HL-60 (cell line): ENCODE measurements around the gene RASAL2.
"Not testable (repeated sequence)": the region's sequence is repeated elsewhere in the genome, so short reads cannot be mapped to it uniquely, and the experiment has no call there.

ENCODE experiments used
- DNase-seq, 2 experiments: peaks; one replicate each; pipeline ENCODE4 v3.0.0-alpha.2; 2010 to 2020; ENCODE audit warnings: low read depth in 1 of 2, low spot score in 1 of 2
- H3K27ac ChIP-seq: fragments of 250-450 bp; sonication (Bioruptor Pico); replicated peaks from 2 replicates; pipeline ENCODE4 v1.5.1; 2020; ENCODE audit warnings: mild to moderate bottlenecking, moderate library complexity
- H3K27me3 ChIP-seq: fragments of 250-450 bp; sonication (Bioruptor Pico); 2 replicates; pipeline ENCODE4 v1.5.1; 2021; ENCODE audit warnings: mild to moderate bottlenecking, moderate library complexity; ENCODE audit not compliant: insufficient read depth, poor library complexity, severe bottlenecking
- H3K4me3 ChIP-seq: replicated peaks from 2 replicates; pipeline ENCODE4 v1.5.1; 2011; ENCODE audit warnings: mild to moderate bottlenecking, control low read depth, low read length; ENCODE audit not compliant: insufficient read depth
- CTCF ChIP-seq: IDR thresholded peaks from one replicate; pipeline ENCODE4 v1.5.1; 2011; ENCODE audit warnings: low read length, control low read depth, inconsistent platforms; ENCODE audit not compliant: insufficient read depth
- GABPA ChIP-seq: IDR thresholded peaks from 2 replicates; pipeline ENCODE4 v1.6.1; 2012; ENCODE audit warnings: low read depth
- POLR2AphosphoS5 ChIP-seq: IDR thresholded peaks from 2 replicates; pipeline ENCODE4 v1.6.1; 2012; ENCODE audit warnings: low read depth
- SPI1 ChIP-seq: IDR thresholded peaks from 2 replicates; pipeline ENCODE4 v1.6.1; 2012; ENCODE audit warnings: low read depth, mild to moderate bottlenecking, borderline replicate concordance
- TF ChIP-seq, protein P1 (sequence below): IDR thresholded peaks from 2 replicates; pipeline ENCODE4 v1.6.1; 2012; ENCODE audit warnings: low read depth; ENCODE audit not compliant: insufficient replicate concordance

Gene RASAL2

DNA sequence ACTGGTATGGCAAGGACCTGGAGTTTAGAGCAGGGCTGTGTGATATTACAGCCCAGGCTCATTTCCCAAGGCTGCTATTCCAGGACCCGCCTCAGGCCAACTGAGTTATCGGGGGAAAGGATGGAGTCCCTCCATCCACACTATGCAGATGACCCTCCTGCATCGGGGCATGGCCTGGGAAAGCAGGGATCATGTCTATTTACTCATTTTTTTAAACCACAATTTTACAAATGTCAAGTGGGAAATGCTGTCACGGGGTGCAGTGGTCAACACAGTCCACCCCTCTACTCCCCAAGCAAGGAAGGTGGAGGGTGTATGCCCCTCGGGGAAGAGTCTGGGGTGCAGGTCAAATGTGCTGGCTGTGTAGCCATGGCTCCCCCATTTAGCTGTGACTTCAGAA is 409.0 kb downstream of the RASAL2 start:
- DNase-seq = no peak
- Histone ChIP-seq H3K27me3 (no peaks in the 10 kb centered on the region), H3K27ac (no peak overlapping the region), H3K4me3 (no peak overlapping the region)
- TF ChIP-seq, protein P1, sequence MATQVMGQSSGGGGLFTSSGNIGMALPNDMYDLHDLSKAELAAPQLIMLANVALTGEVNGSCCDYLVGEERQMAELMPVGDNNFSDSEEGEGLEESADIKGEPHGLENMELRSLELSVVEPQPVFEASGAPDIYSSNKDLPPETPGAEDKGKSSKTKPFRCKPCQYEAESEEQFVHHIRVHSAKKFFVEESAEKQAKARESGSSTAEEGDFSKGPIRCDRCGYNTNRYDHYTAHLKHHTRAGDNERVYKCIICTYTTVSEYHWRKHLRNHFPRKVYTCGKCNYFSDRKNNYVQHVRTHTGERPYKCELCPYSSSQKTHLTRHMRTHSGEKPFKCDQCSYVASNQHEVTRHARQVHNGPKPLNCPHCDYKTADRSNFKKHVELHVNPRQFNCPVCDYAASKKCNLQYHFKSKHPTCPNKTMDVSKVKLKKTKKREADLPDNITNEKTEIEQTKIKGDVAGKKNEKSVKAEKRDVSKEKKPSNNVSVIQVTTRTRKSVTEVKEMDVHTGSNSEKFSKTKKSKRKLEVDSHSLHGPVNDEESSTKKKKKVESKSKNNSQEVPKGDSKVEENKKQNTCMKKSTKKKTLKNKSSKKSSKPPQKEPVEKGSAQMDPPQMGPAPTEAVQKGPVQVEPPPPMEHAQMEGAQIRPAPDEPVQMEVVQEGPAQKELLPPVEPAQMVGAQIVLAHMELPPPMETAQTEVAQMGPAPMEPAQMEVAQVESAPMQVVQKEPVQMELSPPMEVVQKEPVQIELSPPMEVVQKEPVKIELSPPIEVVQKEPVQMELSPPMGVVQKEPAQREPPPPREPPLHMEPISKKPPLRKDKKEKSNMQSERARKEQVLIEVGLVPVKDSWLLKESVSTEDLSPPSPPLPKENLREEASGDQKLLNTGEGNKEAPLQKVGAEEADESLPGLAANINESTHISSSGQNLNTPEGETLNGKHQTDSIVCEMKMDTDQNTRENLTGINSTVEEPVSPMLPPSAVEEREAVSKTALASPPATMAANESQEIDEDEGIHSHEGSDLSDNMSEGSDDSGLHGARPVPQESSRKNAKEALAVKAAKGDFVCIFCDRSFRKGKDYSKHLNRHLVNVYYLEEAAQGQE = no peak
- no peak for TF ChIP-seq SPI1
- TF ChIP-seq CTCF = no peak
- TF ChIP-seq POLR2AphosphoS5 = no peak
- TF ChIP-seq GABPA = no peak

GRCh38 chr1:178503316-178503715 is 409.4 kb downstream of the RASAL2 start:
- H3K27me3 ChIP-seq, H3K4me3 ChIP-seq, H3K27ac ChIP-seq, DNase-seq: not testable (repeated sequence)

DNA sequence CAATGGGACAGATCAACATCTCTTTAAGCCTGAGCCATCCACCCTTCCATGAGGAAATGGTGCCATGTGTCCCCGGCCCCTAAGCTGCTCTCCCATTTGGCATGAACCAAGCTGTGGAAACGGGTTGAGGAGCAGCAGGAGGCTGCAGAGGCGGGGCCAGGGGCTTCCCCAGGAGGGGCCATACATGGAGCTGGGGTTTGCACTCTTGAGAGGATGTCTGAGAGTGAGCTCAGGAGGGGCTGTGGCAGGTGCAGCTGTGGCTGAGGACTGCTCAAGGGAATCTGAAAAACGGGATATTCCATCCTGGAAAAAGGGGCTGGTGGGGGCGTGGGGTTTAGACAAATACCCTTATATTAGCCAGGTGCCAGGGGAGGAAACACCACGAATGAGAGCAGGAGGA is 409.9 kb downstream of the RASAL2 start:
- DNase-seq = no peak
- H3K4me3 ChIP-seq = no peak overlapping the region
- H3K27me3 ChIP-seq = no peaks in the 10 kb centered on the region
- no peak overlapping the region for H3K27ac ChIP-seq
- TF ChIP-seq, protein P1 = no peak
- no peak for TF ChIP-seq CTCF
- no peak for TF ChIP-seq SPI1
- no peak for TF ChIP-seq GABPA
- no peak for TF ChIP-seq POLR2AphosphoS5

- no peak for DNase-seq
- no peak for TF ChIP-seq GABPA
- no peak for TF ChIP-seq CTCF
- TF ChIP-seq POLR2AphosphoS5 = no peak
- TF ChIP-seq SPI1 = no peak
- TF ChIP-seq, protein P1 = no peak
- Histone ChIP-seq H3K27me3 (no peaks in the 10 kb centered on the region), H3K4me3 (no peak overlapping the region), H3K27ac (no peak overlapping the region)
Observed at GRCh38 chr1:178504286-178504685, 410.4 kb downstream of the RASAL2 start.
